ENCODE data around the gene HPSE2. TPM values are rescaled to one million over a fixed set of nuclear protein-coding genes. Genes with fewer than 3 reads are reported as not detected.

Gene HPSE2
- total RNA-seq, 1 experiment from 2014 or later: 0.03 TPM

- no peak for DNase-seq (ENCODE audit: low read depth, low spot score)
- in situ Hi-C loops (cut with HindIII; ENCODE audit: low pct_unique_long_range_greater_than_20kb, low sequenced_read_pairs): no loop called here
Measured at GRCh38 chr10:98832196-98832595, 403.5 kb downstream of the HPSE2 start.

GRCh38 chr10:98831391-98831790 is 404.3 kb downstream of the HPSE2 start:
- in situ Hi-C loops (cut with HindIII; ENCODE audit: low pct_unique_long_range_greater_than_20kb, low sequenced_read_pairs): no loop called here
- no peak for DNase-seq (ENCODE audit: low read depth, low spot score)

- in situ Hi-C loops (cut with HindIII; ENCODE audit: low pct_unique_long_range_greater_than_20kb, low sequenced_read_pairs): no loop called here
- no peak for DNase-seq (ENCODE audit: low read depth, low spot score)
Measured at GRCh38 chr10:98825741-98826140, 409.9 kb downstream of the HPSE2 start.

- no peak for DNase-seq (ENCODE audit: low read depth, low spot score)
- in situ Hi-C loops (cut with HindIII; ENCODE audit: low pct_unique_long_range_greater_than_20kb, low sequenced_read_pairs): no loop called here
Measured at GRCh38 chr10:98817396-98817795, 418.3 kb downstream of the HPSE2 start.

- DNase-seq (ENCODE audit: low read depth, low spot score): no peak
- in situ Hi-C loops (cut with HindIII; ENCODE audit: low pct_unique_long_range_greater_than_20kb, low sequenced_read_pairs): no loop called here
Measured at GRCh38 chr10:98815039-98815885, 420.4 kb downstream of the HPSE2 start.

GRCh38 chr10:98814470-98814869 is 421.2 kb downstream of the HPSE2 start:
- DNase-seq (ENCODE audit: low read depth, low spot score): no peak
- in situ Hi-C loops (cut with HindIII; ENCODE audit: low pct_unique_long_range_greater_than_20kb, low sequenced_read_pairs): no loop called here

GRCh38 chr10:98808282-98808892 is 427.3 kb downstream of the HPSE2 start:
- no peak for DNase-seq (ENCODE audit: low read depth, low spot score)
- in situ Hi-C loops (cut with HindIII; ENCODE audit: low pct_unique_long_range_greater_than_20kb, low sequenced_read_pairs): no loop called here

GRCh38 chr10:98800263-98800662 is 435.4 kb downstream of the HPSE2 start:
- in situ Hi-C loops (cut with HindIII; ENCODE audit: low pct_unique_long_range_greater_than_20kb, low sequenced_read_pairs): no loop called here
- no peak for DNase-seq (ENCODE audit: low read depth, low spot score)

- in situ Hi-C loops (cut with HindIII; ENCODE audit: low pct_unique_long_range_greater_than_20kb, low sequenced_read_pairs): no loop called here
- no peak for DNase-seq (ENCODE audit: low read depth, low spot score)
Measured at GRCh38 chr10:98795467-98795866, 440.2 kb downstream of the HPSE2 start.

GRCh38 chr10:98790817-98791216 is 444.8 kb downstream of the HPSE2 start:
- DNase-seq (ENCODE audit: low read depth, low spot score): peak; percentile 28
- in situ Hi-C loops (cut with HindIII; ENCODE audit: low pct_unique_long_range_greater_than_20kb, low sequenced_read_pairs): no loop called here

- in situ Hi-C loops (cut with HindIII; ENCODE audit: low pct_unique_long_range_greater_than_20kb, low sequenced_read_pairs): no loop called here
Measured at GRCh38 chr10:98778277-98778759, 457.3 kb downstream of the HPSE2 start.

GRCh38 chr10:98758463-98758862 is 477.2 kb downstream of the HPSE2 start:
- DNase-seq (ENCODE audit: low read depth, low spot score): no peak
- in situ Hi-C loops (cut with HindIII; ENCODE audit: low pct_unique_long_range_greater_than_20kb, low sequenced_read_pairs): no loop called here

More at GRCh38 chr10:98778277-98778759, 457.3 kb downstream of the HPSE2 start:
- DNase-seq (ENCODE audit: low read depth, low spot score): no peak

- in situ Hi-C loops (cut with HindIII; ENCODE audit: low pct_unique_long_range_greater_than_20kb, low sequenced_read_pairs): no loop called here
- peak; percentile 63 for DNase-seq (ENCODE audit: low read depth, low spot score)
Measured at GRCh38 chr10:98748298-98748697, 487.4 kb downstream of the HPSE2 start.

- in situ Hi-C loops (cut with HindIII; ENCODE audit: low pct_unique_long_range_greater_than_20kb, low sequenced_read_pairs): no loop called here
- no peak for DNase-seq (ENCODE audit: low read depth, low spot score)
Measured at GRCh38 chr10:98745645-98746044, 490.0 kb downstream of the HPSE2 start.

GRCh38 chr10:98720551-98720950 is 515.1 kb downstream of the HPSE2 start:
- in situ Hi-C loops (cut with HindIII; ENCODE audit: low pct_unique_long_range_greater_than_20kb, low sequenced_read_pairs): no loop called here

GRCh38 chr10:98713586-98713985 is 522.1 kb downstream of the HPSE2 start:
- no peak for DNase-seq (ENCODE audit: low read depth, low spot score)
- in situ Hi-C loops (cut with HindIII; ENCODE audit: low pct_unique_long_range_greater_than_20kb, low sequenced_read_pairs): no loop called here

More at GRCh38 chr10:98720551-98720950, 515.1 kb downstream of the HPSE2 start:
- no peak for DNase-seq (ENCODE audit: low read depth, low spot score)

GRCh38 chr10:98696516-98696915 is 539.1 kb downstream of the HPSE2 start:
- no peak for DNase-seq (ENCODE audit: low read depth, low spot score)
- in situ Hi-C loops (cut with HindIII; ENCODE audit: low pct_unique_long_range_greater_than_20kb, low sequenced_read_pairs): no loop called here

GRCh38 chr10:98694883-98695282 is 540.8 kb downstream of the HPSE2 start:
- in situ Hi-C loops (cut with HindIII; ENCODE audit: low pct_unique_long_range_greater_than_20kb, low sequenced_read_pairs): no loop called here
- no peak for DNase-seq (ENCODE audit: low read depth, low spot score)

- in situ Hi-C loops (cut with HindIII; ENCODE audit: low pct_unique_long_range_greater_than_20kb, low sequenced_read_pairs): no loop called here
- DNase-seq (ENCODE audit: low read depth, low spot score): no peak
Measured at GRCh38 chr10:98694014-98694413, 541.6 kb downstream of the HPSE2 start.
